PC-3 (cell line): ENCODE data around the gene SCYL1. TPM values are rescaled to one million over a fixed set of nuclear protein-coding genes. Genes with fewer than 3 reads are reported as not detected.

ENCODE experiments used
- ATAC-seq: fragments of 200-7000 bp; cut with Tn5 transposase; 2 replicates; pipeline ENCODE4 v1.9.1; 2020; ENCODE audit warnings: mild to moderate bottlenecking, moderate library complexity
- BruUV-seq: library from RNA; stranded (reverse); fragments of 400-500 nt; replicated peaks from 2 replicates; lab custom pipeline; 2021; lab: Mats Ljungman, UMichigan
- CTCF ChIA-PET: fragments of 300-600 bp; sonication (Branson Sonifier 250); formaldehyde crosslinking; loops from one replicate; lab custom pipeline; 2022; ENCODE audit warnings: antibody characterized with exemption; lab: Charles Lee
- POLR2A ChIA-PET: fragments of 300-600 bp; sonication (Branson Sonifier 250); formaldehyde crosslinking; loops from one replicate; lab custom pipeline; 2022; ENCODE audit warnings: antibody characterized with exemption; ENCODE audit not compliant: unreplicated experiment; lab: Charles Lee
- DNase-seq: peaks from one replicate; pipeline ENCODE4 v3.0.0-alpha.2; 2015
- H2AFZ ChIP-seq: fragments of 300-600 bp; sonication (generic); 2 replicates; pipeline ENCODE4 v1.6.0; 2016; ENCODE audit warnings: antibody characterized with exemption, low read length
- H3F3A ChIP-seq: fragments of 300-600 bp; sonication (generic); one replicate; pipeline ENCODE4 v1.6.0; 2017; ENCODE audit warnings: antibody characterized with exemption, low read length, control low read depth, mild to moderate bottlenecking; ENCODE audit not compliant: unreplicated experiment
- H3K27ac ChIP-seq: fragments of 300-600 bp; sonication (generic); 2 replicates; pipeline ENCODE4 v1.5.1; 2016; ENCODE audit warnings: mild to moderate bottlenecking, low read length
- H3K27me3 ChIP-seq: fragments of 300-600 bp; sonication (generic); 2 replicates; pipeline ENCODE4 v1.6.1; 2016; ENCODE audit warnings: low read length, mixed read lengths
- H3K36me3 ChIP-seq: fragments of 300-600 bp; sonication (generic); 2 replicates; pipeline ENCODE4 v1.6.1; 2016; ENCODE audit warnings: low read depth, mixed run types, low read length, mixed read lengths
- H3K4me1 ChIP-seq: fragments of 300-600 bp; sonication (generic); 2 replicates; pipeline ENCODE4 v1.5.1; 2016; ENCODE audit warnings: low read length; ENCODE audit not compliant: insufficient read depth
- H3K4me2 ChIP-seq: fragments of 300-600 bp; sonication (generic); 2 replicates; pipeline ENCODE4 v1.6.0; 2016; ENCODE audit warnings: low read length
- H3K4me3 ChIP-seq: fragments of 300-600 bp; sonication (generic); 2 replicates; pipeline ENCODE4 v1.5.1; 2016; ENCODE audit warnings: mild to moderate bottlenecking, low read length, mixed read lengths
- H3K79me2 ChIP-seq: fragments of 300-600 bp; sonication (generic); 2 replicates; pipeline ENCODE4 v1.6.1; 2017; ENCODE audit warnings: low read length, mixed read lengths
- H3K9ac ChIP-seq: fragments of 300-600 bp; sonication (generic); 2 replicates; pipeline ENCODE4 v1.6.0; 2016; ENCODE audit warnings: mild to moderate bottlenecking, low read length
- H3K9me2 ChIP-seq: fragments of 300-600 bp; sonication (generic); replicated peaks from 2 replicates; pipeline ENCODE4 v1.6.1; 2016; ENCODE audit warnings: mixed run types, low read length, mixed read lengths
- H3K9me3 ChIP-seq: fragments of 300-600 bp; sonication (generic); 2 replicates; pipeline ENCODE4 v1.6.1; 2016; ENCODE audit warnings: low read length, mixed read lengths
- H4K20me1 ChIP-seq: fragments of 300-600 bp; sonication (generic); 2 replicates; pipeline ENCODE4 v1.6.1; 2016; ENCODE audit warnings: low read length, mixed read lengths
- CTCF ChIP-seq: fragments of 300-600 bp; sonication (generic); conservative IDR thresholded peaks from 2 replicates; pipeline ENCODE4 v1.5.1; 2017; ENCODE audit warnings: antibody characterized with exemption, low read depth, mild to moderate bottlenecking, low read length
- EZH2 ChIP-seq: fragments of 300-600 bp; sonication (generic); IDR thresholded peaks from one replicate; pipeline ENCODE4 v1.6.1; 2017; ENCODE audit warnings: antibody characterized with exemption, mild to moderate bottlenecking, low read length; ENCODE audit not compliant: unreplicated experiment
- EZH2phosphoT487 ChIP-seq: fragments of 300-600 bp; sonication (generic); IDR thresholded peaks from 2 replicates; pipeline ENCODE4 v1.6.1; 2018; ENCODE audit warnings: mild to moderate bottlenecking, antibody characterized with exemption, low read length, borderline replicate concordance
- intact Hi-C: fragments of 100-400 bp; cut with micrococcal nuclease; formaldehyde crosslinking; loops from 2 replicates; pipeline ENCODE4 v1.9.0; 2023
- total RNA-seq: library from RNA; depleted of rRNA; stranded (reverse); fragments of >200 nt; gene quantifications from 2 replicates; pipeline ENCODE4 v1.2.3, GENCODE V29; 2014

SCYL1 gene
- total RNA-seq, 1 experiment from 2014 or later = 201 TPM

GRCh38 chr11:65477149-65477965 lies 47.5 kb upstream of the SCYL1 start:
- CTCF ChIA-PET = interaction anchor here (0.6 to 1.0 kb wide), 2 partner anchors 20 to 22 kb away, joined by 3 read pairs; partner anchors contain the start of gene MALAT1
- Histone ChIP-seq H3K27me3 (no peaks in the 10 kb centered on the region), H3K27ac (peak overlapping the region; percentile 95), H3K9me3 (no peaks in the 10 kb centered on the region), H3K36me3 (no peaks in the 10 kb centered on the region), H3K9ac (peak overlapping the region; percentile 99), H3K4me2 (peak overlapping the region; percentile 89), H3F3A (peaks cover 13% of the 10 kb centered on the region), H3K4me3 (peak overlapping the region; percentile 80), H3K4me1 (peaks cover 40% of the 10 kb centered on the region), H3K79me2 (peaks cover 21% of the 10 kb centered on the region), H3K9me2 (no peaks in the 10 kb centered on the region), H4K20me1 (no peaks in the 10 kb centered on the region), H2AFZ (peak overlapping the region; percentile 85)
- DNase-seq (peak; percentile 97), ATAC-seq (peak; percentile 81)
- intact Hi-C loops = no loop called here
- TF ChIP-seq EZH2 (no peak), CTCF (no peak), EZH2phosphoT487 (no peak)
- POLR2A ChIA-PET = interaction anchor here (0.6 to 2.1 kb wide), 13 partner anchors 8 to 822 kb away, joined by 3 to 27 read pairs (median 5); partner anchors contain the start of gene MALAT1
- BruUV-seq = no TSS peak

GRCh38 chr11:65478388-65479183 lies 46.3 kb upstream of the SCYL1 start:
- TF ChIP-seq EZH2 (no peak), CTCF (no peak), EZH2phosphoT487 (no peak)
- no peak for ATAC-seq
- Histone ChIP-seq H3K36me3 (no peaks in the 10 kb centered on the region), H3K27ac (no peak overlapping the region), H3K4me3 (no peak overlapping the region), H3K4me1 (peaks cover 27% of the 10 kb centered on the region), H3K4me2 (no peak overlapping the region), H3K9me3 (no peaks in the 10 kb centered on the region), H2AFZ (no peak overlapping the region), H3K27me3 (no peaks in the 10 kb centered on the region), H3K9ac (no peak overlapping the region), H3K79me2 (peaks cover 18% of the 10 kb centered on the region), H3K9me2 (no peaks in the 10 kb centered on the region), H3F3A (peaks cover 5% of the 10 kb centered on the region), H4K20me1 (no peaks in the 10 kb centered on the region)
- intact Hi-C loops = no loop called here
- BruUV-seq = no TSS peak
- no peak for DNase-seq
- ChIA-PET CTCF (interaction anchor here (1.0 to 1.1 kb wide), 2 partner anchors 19 kb away, joined by 3 to 4 read pairs; no protein-coding TSS in a partner anchor), POLR2A (interaction anchor here (0.6 to 2.1 kb wide), 8 partner anchors 8 to 28 kb away, joined by 4 to 27 read pairs (median 16); partner anchors contain the start of gene MALAT1)
